ENCODE measurements around the gene SPON1. TPM values are rescaled to one million over a fixed set of nuclear protein-coding genes. Genes with fewer than 3 reads are reported as not detected.
A peak's percentile ranks its signal among the peaks of the same experiment; 100 is the strongest.

SPON1 gene
- total and polyA plus RNA-seq, 12 donors = 2.7 to 116 (median 34.4) TPM

GRCh38 chr11:14299921-14300320, 337.4 kb downstream of the SPON1 start:
- Histone ChIP-seq H3K4me1 (replicated peaks in 1 of 2) (peaks cover 0 to 7% of the 10 kb centered on the region in 2 donors), H3K27me3 (no peaks in the 10 kb centered on the region), H3K9me3 (replicated peaks in 1 of 3) (no peaks in the 10 kb centered on the region), H3K4me3 (no peak overlapping the region), H3K36me3 (replicated peaks in 1 of 2) (no peaks in the 10 kb centered on the region), H3K27ac (no peak overlapping the region)
- no peak for DNase-seq
- 77 to 86% (median 79%) methylated on average over 1 of the region's 1 CpG for WGBS, 4 donors
- intact Hi-C loops (cut with DNase I) = loop anchor here (5.0 to 10.0 kb wide), 3 partner anchors 55 to 155 kb away; partner anchors contain the start of gene RRAS2 (in 1 of the 2)
- no peak for TF ChIP-seq POLR2A (IDR thresholded peaks at IDR 0.05)
- TF ChIP-seq CTCF (IDR thresholded peaks at IDR 0.05) = no peak

GRCh38 chr11:14300661-14301304, 338.3 kb downstream of the SPON1 start:
- Histone ChIP-seq H3K36me3 (replicated peaks in 1 of 2) (no peaks in the 10 kb centered on the region), H3K27ac (no peak overlapping the region), H3K4me1 (replicated peaks in 1 of 2) (peaks cover 0 to 7% of the 10 kb centered on the region in 2 donors), H3K4me3 (no peak overlapping the region), H3K27me3 (no peaks in the 10 kb centered on the region), H3K9me3 (replicated peaks in 1 of 3) (no peaks in the 10 kb centered on the region)
- DNase-seq = peak; percentile 58 to 85 (median 65)
- TF ChIP-seq CTCF (IDR thresholded peaks at IDR 0.05) (peak; percentile 71 to 88 (median 83)), POLR2A (IDR thresholded peaks at IDR 0.05) (no peak)
- 28 to 33% (median 30%) methylated on average over 6 of the region's 6 CpGs for WGBS, 4 donors
- intact Hi-C loops (cut with DNase I) = loop anchor here in 1 of 2 donors (5.0 to 10.0 kb wide), 2 partner anchors 54 to 152 kb away; partner anchors contain the start of gene RRAS2

- no peak for TF ChIP-seq POLR2A (IDR thresholded peaks at IDR 0.05)
- TF ChIP-seq CTCF (IDR thresholded peaks at IDR 0.05) = no peak
- Histone ChIP-seq H3K27me3 (no peaks in the 10 kb centered on the region), H3K4me1 (replicated peaks in 1 of 2) (peaks cover 1 to 19% of the 10 kb centered on the region in 2 donors), H3K9me3 (replicated peaks in 1 of 3) (no peaks in the 10 kb centered on the region), H3K36me3 (replicated peaks in 1 of 2) (no peaks in the 10 kb centered on the region), H3K27ac (no peak overlapping the region), H3K4me3 (no peak overlapping the region)
- no peak for DNase-seq
- intact Hi-C loops (cut with DNase I) = loop anchor here in 1 of 2 donors (5.0 to 10.0 kb wide), 2 partner anchors 50 to 148 kb away; partner anchors contain the start of gene RRAS2
Observed at GRCh38 chr11:14304601-14305000, 342.1 kb downstream of the SPON1 start.

GRCh38 chr11:14305649-14306048, 343.1 kb downstream of the SPON1 start:
- peaks cover 5 to 18% of the 10 kb centered on the region in 2 donors for H3K4me1 ChIP-seq (replicated peaks in 1 of 2)
- WGBS, 4 donors = 95 to 99% (median 97%) methylated on average over 7 of the region's 7 CpGs
- DNase-seq = no peak
- no peaks in the 10 kb centered on the region for H3K9me3 ChIP-seq (replicated peaks in 1 of 3)
- H3K36me3 ChIP-seq (replicated peaks in 1 of 2) = no peaks in the 10 kb centered on the region
- no peak overlapping the region for H3K27ac ChIP-seq
- TF ChIP-seq CTCF (IDR thresholded peaks at IDR 0.05) (no peak), POLR2A (IDR thresholded peaks at IDR 0.05) (no peak)
- H3K27me3 ChIP-seq = no peaks in the 10 kb centered on the region
- no peak overlapping the region for H3K4me3 ChIP-seq
- intact Hi-C loops (cut with DNase I) = loop anchor here in 1 of 2 donors (10.0 kb wide), 1 partner anchor 49 kb away; the partner anchor contains the start of gene RRAS2
